HG02970 (cell line): ENCODE data around the gene TDRD12.
"Not testable (repeated sequence)": the region's sequence is repeated elsewhere in the genome, so short reads cannot be mapped to it uniquely, and the experiment has no call there.

Experiments used
- ATAC-seq: cut with Tn5 transposase; IDR thresholded peaks from one replicate; pipeline ENCODE4 v1.9.1; 2021; ENCODE audit warnings: mild to moderate bottlenecking, moderate library complexity, moderate number of reproducible peaks; ENCODE audit not compliant: unreplicated experiment, low FRiP score

TDRD12 gene

DNA sequence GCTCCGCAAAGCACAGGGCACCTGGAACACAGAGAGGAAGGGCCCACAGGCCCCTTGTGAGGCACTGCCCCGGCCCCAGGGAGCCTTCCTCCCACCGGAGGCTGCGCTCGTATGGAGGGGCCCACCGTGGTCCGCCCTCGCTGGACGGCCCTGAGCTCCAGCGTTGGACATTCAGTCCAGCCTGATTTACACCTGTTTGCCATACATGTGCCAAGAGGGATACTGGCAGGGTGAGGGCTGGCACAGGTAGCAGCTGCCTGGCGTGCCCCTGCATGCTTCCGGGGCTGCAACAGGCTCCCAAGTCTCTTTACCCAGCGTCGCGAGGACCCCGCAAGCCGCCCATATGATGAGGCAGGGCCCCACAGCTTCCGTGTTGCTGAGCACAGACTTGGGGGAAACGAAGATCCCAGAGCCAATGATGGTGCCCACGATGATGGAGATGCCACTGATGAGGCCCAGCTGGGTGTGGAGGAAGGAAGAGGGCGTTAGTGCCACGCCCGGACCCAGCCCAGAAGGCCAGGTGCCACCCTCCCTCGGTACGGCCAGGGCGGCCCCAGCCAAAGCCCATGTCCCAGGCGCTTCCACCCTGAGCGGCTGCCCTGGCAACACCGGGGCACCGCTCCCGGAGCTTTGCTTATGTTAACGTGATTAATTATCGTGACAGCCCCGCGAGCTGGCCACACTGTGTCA, 144.9 kb downstream of the TDRD12 start:
- ATAC-seq, result no peak

DNA sequence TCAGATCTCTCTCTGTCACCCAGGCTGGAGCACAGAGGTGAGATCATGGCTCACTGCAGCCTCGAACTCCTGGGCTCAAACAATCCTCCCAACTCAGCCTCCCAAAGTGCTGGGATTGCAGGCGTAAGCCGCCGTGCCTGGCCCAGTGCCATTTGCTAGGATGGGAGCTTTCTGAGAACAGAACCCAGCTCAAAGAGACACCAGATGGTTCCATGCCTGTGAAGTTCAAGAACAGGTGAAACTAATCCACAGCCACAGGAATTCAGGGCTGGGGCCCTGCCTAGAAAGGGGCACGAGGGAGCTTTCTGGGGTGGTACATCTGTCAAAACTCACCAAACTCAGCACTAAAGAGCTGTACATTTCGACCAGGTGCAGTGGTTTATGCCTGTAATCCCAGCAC, 145.8 kb downstream of the TDRD12 start:
- no peak for ATAC-seq

DNA sequence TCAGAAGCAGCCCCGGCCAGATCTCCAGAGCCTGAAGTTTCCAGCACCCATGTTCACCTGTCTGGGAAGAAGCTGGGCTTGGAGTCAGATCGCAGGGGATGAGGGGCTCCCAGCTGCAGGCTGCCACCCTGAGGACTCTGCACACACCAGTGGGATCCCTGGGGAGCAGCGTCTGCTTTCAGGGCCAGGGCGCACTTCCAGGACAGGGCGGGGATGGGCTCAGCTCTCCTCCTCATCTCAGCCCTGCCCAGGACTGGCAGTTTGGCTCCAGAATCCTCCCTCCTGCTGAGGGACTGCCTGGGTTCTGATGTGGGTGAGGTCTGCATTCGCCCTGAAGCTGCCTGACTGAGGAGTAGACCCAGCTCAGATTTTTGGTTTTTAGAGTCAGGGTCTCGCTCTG, 146.5 kb downstream of the TDRD12 start:
- no peak for ATAC-seq

DNA sequence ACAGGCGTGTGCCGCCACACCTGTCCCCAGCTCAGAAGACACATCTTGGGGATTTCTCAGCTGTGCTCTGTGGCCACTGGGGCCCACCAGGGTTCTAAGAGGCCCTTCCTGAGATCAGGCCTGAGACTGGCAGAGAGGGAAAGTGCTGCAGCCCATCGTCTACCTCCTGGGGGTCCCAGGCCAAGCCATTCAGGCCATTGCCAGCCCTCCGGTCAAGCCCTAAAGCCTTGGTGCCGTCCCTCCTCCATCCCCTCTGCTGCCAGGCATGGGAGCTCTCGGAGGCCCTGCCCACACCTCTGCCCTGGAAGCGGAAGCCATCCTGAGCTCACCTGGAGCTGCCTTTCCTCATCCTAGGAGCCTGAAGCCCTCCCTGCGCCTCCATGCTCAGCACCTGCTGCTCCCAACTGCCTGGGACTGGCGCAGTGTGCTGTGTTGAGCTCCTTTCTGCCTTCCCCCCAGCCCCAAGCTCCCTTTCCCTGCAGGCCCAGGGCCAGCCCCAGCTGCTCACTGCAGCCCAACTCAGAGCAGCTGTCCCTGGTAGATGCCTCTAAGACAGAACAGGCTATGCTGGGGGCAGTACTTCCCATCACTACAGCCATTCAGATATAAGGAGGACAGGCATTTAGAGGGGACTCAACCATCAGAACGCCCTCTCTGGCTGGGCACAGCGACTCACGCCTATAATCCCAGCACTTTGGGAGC, 147.1 kb downstream of the TDRD12 start:
- no peak for ATAC-seq

DNA sequence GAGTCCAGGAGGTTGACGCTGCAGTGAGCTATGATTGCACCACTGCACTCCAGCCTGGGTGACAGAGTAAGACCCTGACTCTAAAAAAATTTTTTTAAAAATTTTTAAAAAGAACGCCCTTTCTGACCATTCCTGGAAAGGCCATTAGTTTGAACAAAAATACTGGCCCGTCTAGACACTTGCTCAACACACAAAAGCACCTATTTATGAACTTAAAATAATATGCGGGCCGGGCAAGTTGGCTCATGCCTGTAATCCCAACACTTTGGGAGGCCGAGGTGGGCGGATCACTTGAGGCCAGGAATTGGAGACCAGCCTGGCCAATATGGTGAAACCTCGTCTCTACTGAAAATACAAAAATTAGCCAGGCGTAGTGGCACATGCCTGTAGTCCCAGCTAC, 147.9 kb downstream of the TDRD12 start:
- not testable (repeated sequence) for ATAC-seq

DNA sequence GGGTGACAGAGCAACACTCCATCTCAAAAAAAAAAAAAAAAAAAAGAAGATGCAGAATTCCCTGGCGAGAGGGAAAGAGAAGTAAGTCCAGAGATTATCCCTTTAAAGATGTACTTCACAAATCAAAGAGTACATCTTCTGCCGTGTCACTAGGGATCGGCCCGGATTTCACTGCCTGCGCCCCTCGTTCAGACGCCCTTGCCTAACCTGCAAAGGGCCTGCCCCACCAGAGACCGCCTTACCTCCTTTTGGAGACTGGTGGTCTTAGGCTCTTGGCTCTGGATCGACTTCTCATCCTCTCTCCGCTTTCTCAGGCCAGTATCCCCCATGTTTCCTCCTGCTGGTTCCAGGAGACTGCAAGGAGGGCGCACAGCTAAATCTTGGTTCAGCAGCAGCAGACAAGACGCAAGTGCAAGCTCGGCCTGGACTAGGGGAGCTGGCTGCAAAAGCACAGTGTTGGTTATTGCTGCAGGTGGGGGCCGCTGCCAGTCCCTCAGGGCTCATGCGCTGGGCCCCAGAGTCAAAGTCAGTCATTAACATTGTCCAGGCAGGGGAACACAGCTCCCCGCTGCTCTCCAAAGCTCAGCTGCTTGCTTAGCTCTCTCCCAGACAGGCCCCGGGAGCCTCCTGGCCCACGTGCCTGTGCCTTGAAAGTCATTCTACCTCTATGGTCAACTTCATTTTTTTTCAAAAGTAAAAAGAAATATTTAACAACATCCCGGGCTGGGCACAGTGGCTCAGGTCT, 148.8 kb downstream of the TDRD12 start:
- ATAC-seq, result no peak

DNA sequence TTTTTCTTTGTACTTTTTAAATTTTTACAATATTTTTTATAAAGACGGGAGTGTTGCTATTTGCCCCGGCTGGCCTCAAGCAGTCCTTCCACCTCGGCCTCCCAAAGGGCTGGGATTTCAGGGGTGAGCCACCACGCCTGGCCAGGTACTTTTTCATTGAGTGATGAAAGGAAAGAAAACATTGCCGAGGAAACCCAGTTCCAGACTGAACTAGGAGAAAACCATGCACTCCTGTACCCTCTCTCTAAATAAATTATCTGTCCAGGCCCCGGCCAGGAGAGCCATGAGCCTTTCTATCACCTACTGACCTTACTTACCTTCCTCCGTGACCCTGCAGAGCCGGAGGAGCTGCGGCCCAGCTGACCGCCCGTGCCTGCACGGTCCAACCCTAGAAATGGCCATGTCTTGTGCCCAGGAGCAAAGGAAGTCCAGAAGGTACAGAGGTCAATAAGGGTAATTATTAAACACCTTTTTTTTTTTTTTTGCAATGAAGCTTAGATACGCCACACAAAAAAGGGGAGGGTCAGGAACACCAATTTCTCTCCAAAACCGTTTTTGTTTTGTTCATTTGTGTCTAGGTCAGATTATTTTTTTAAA, 149.9 kb downstream of the TDRD12 start, which contains the start of gene SLC7A9:
Gene SLC7A9 (minus strand): TSS at position 399 of the 597 bp plus-strand sequence. CDS start 1,233 bp downstream, outside the sequence.
- no peak for ATAC-seq

DNA sequence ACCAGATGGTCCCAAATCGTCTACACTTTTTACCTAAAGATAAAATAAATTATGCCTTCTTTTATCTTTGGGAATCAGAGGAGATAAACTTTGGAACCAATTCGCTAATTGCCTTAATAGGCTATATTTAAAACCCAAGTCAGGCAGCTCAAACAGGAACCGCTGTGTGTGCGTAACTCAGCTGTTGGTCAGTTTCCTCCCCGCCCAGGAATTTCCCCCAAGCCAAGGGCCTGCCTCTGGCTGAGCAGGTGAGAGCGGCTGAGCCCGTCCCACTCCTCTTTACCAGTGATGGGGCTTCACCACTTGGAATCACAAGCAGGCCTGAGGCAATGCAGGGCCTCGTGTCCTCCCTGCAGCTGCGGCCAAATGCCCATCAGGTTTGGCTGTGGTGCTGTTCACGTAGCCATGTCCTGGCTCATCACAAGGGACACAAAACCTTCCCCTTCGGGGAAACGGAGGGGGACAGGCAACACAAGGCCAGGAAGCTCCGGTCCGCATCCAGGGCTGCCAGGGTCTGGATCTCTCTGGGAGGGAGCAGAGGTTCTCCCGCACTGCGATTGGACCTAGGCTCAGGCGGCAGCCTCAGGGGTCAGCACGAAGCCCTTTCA, 150.5 kb downstream of the TDRD12 start:
- no peak for ATAC-seq

DNA sequence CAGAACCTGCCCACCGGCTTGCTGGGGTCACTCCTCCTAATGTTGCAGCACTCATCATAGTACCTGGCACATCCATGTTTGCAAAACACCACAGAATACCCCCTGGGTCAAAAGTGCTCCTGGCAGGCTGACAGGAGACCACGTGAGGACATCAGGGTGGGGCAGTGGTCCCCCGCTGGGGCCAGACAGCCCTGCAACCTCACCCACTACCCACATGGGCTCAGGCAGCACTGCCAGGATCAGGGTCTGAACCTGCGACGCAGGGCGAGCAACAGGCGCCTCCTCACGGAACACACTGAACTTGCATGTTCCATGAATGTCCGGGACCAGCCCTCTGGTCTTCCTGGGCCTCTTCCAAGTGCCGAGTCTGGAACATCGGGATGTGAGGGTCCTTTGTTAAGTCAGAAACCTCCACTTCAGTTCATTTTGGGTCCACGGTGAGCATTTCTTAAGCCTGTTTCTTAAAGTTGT, 151.4 kb downstream of the TDRD12 start:
- ATAC-seq, result no peak

DNA sequence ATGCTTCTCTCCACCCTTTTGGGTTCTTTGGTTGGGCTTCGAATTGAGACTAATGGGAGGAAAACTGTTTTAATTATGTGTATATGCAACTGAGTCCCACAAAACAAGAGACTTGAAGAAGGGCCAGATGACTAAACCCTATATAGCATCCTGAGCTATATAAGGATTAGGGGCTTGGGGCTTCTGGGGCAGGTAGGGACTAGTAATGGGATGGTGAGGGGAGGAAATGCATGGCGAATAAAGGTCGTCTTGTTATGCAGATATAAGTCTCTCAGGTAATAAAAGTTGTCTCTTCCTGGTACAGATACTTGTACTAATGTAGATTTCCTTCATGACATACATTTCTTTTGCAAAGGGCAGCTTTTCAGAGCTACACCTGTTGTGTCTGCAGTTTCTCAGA, 152.8 kb downstream of the TDRD12 start:
- no peak for ATAC-seq

DNA sequence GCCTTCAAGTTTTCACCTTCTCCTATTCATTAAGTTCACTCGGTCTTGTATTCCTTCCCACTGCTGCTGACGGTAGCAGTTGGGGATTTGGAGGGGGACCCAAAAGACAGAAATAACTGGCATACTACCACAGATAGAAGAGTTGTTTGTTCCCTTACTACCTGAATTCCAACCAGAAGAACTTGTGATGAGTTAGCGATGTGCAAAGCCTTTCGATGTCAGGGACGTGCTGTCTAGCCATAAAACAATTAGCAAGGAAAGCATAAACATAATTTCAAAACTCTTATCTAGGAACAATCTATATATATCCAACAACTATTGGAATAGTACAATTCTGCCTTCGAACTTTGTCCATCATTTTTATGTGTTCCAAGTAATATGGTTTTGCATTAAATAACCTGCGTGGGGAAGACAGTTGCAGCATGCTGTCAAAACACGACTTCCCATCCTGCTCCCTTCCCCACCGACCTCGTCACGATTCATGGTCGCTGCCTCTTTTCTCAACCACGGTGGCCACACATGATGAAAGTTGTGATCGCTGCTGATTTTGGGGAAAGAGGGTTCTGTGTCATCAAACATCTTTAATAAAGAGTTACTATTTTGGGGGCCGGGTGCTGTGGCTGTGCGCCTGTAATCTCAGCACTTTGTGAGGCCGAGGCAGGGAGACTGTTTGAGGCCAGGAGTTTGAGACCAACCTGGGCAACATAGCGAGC, 153.8 kb downstream of the TDRD12 start:
- no peak for ATAC-seq

DNA sequence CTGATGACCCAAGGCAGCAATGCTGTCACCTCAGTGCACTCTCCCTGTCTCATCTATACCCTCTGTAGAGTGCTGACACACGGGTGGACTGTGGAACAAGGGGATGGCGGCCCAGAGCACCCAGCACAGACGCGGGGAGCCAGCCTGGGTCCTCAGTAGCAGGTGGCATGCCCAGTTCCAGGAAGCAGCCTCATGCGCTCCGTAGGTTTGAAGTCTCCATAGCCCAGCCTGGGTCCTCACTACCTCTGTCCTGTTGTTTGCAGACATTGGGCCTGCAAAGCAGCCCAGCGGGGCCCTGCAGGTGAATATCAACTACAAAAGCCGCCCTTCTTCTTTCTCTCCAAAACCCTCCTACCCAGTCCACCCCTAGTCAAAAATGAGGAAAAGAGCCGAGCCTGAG, 155.0 kb downstream of the TDRD12 start:
- ATAC-seq, result no peak

DNA sequence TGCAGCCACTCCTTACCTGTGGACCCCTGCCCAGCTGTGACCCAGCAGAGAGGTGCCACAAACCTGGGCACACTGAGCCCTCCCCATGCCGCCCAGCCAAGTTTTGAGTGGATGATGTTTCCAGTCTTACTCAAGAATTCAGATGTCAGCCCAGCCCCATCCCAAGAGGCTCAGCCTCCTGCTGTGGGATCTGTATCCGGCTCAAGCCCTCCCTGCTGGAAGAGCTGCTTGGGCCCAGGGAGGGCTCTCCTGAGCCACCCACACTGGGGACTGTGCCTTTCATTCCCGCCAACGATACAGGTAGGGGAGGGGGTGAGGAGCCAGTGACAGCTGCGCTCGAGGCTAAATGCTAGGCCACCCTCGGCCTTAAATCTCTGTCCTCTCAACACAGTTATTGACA, 155.9 kb downstream of the TDRD12 start:
- ATAC-seq, result no peak

DNA sequence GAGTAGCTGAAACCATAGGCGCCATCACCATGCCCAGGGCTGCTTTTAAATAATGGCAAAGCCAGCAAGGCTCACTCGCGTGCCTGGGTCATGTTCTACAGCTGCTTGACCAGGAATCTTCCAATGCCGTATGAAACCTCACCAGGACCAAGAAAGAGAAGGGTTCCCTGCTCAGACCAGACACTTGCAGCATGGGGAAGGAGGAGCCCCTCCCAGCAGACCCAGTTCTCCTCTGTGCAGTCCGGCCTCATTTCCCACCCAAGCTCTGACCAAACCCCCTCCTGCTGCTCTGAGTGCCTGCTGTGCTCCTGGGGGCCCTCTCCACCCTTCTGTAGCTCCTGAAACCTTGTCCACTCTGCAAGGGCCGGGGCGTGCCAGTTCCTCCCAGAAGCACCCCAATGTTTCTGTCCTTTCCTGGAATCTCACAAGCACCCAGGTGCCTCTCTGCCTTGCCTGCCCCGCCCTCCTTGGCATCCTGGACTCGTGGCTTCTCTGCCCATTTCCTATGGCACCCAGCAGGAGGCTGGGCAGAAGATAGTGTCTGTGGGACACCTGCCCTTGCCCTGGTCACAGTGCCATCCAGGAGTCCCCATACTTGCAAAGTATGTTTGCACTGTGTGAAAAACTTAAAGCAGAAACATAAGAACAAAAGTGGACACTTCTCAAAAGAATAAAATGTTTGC, 156.8 kb downstream of the TDRD12 start:
- ATAC-seq, result no peak

DNA sequence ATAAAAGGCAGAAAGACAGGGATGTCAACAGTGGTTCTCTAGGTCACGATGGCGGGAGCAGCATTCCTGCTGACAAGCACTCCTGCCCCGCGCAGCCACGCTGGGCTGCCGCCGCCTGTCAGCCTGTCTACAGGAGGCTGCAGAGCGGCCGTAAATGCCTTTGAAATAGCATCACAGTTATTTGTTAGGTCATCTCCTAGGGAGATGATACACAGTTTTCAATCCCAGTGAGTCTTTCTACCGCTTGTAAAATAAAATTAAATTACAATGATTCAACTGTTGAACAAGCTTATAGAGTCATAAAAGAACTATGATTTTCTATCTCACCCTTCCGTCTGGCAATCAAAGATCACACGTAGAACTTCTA, 157.3 kb downstream of the TDRD12 start:
- no peak for ATAC-seq
